GM12878 (cell line): Measurements from ENCODE around the gene AMDHD2. TPM values are rescaled to one million over a fixed set of nuclear protein-coding genes. Genes with fewer than 3 reads are reported as not detected.

ENCODE experiments used
- HDGF ChIP-seq: fragments of 450-650 bp; IDR thresholded peaks from 2 replicates; pipeline ENCODE4 v1.6.1; 2016; ENCODE audit warnings: antibody characterized with exemption
- MTA3 ChIP-seq: IDR thresholded peaks from 2 replicates; pipeline ENCODE4 v1.6.1; 2012; ENCODE audit warnings: low read length, inconsistent platforms, borderline replicate concordance
- PML ChIP-seq: IDR thresholded peaks from 2 replicates; pipeline ENCODE4 v1.6.1; 2012; ENCODE audit warnings: low read length, inconsistent platforms
- TBL1XR1 ChIP-seq: IDR thresholded peaks from 2 replicates; pipeline ENCODE4 v1.6.1; 2012; ENCODE audit warnings: low read depth, low read length, improper control_type of control experiment
- TCF12 ChIP-seq: IDR thresholded peaks from 2 replicates; pipeline ENCODE4 v1.6.1; 2011; ENCODE audit warnings: low read depth, mild to moderate bottlenecking, low read length
- ZSCAN29 ChIP-seq: fragments of 450-650 bp; IDR thresholded peaks from 2 replicates; pipeline ENCODE4 v1.6.1; 2017; ENCODE audit warnings: mild to moderate bottlenecking, moderate library complexity
- ZZZ3 ChIP-seq: IDR thresholded peaks from 2 replicates; pipeline ENCODE4 v1.6.1; 2011; ENCODE audit warnings: low read depth; ENCODE audit not compliant: control insufficient read depth, insufficient read length
- polyA plus RNA-seq, 11 experiments: library from polyadenylated mRNA; depleted of rRNA in 4 of 11; unstranded in 6 of 11; stranded (reverse) in 5 of 11; fragments of >200 nt; fragmentation: Nextera tagmentation in 4 of 11; fragmentation: Illumina TruSeq in 1 of 11; extraction: Ambion mirVana in 4 of 11; extraction: Trizol in 1 of 11; gene quantifications; 1 replicate in 1 of 11; 2 replicates in 10 of 11; pipeline versions ENCODE4 v1.2.1 to v1.2.3, GENCODE V29; 2011 to 2016; ENCODE audit warnings: inconsistent platforms in 2 of 11, missing spikeins in 2 of 11, low read depth in 1 of 11
- total RNA-seq, 4 experiments: library from RNA; depleted of rRNA in 3 of 4; stranded (reverse); fragments of >200 nt in 3 of 4; fragmentation: Illumina TruSeq in 1 of 4; extraction: Trizol in 1 of 4; gene quantifications; 2 replicates each; pipeline versions ENCODE4 v1.2.1 to v1.2.3, GENCODE V29; 2013 to 2021
- TF ChIP-seq, protein P1 (sequence below): fragments of 450-650 bp; IDR thresholded peaks from 2 replicates; pipeline ENCODE4 v1.6.1; 2016; ENCODE audit warnings: mild to moderate bottlenecking, moderate library complexity, borderline replicate concordance
- TF ChIP-seq, protein P2 (sequence below): fragments of 450-650 bp; formaldehyde crosslinking; IDR thresholded peaks from 2 replicates; pipeline ENCODE4 v1.5.0; 2022; ENCODE audit warnings: mild to moderate bottlenecking, missing genetic modification characterization

The AMDHD2 gene
- total and polyA plus RNA-seq, 10 of the 15 experiments (the other 5 are each of a cell fraction or from before 2014, with no cell fraction given), result 0.60 to 41.8 (median 24.3) TPM; not detected in 1

DNA sequence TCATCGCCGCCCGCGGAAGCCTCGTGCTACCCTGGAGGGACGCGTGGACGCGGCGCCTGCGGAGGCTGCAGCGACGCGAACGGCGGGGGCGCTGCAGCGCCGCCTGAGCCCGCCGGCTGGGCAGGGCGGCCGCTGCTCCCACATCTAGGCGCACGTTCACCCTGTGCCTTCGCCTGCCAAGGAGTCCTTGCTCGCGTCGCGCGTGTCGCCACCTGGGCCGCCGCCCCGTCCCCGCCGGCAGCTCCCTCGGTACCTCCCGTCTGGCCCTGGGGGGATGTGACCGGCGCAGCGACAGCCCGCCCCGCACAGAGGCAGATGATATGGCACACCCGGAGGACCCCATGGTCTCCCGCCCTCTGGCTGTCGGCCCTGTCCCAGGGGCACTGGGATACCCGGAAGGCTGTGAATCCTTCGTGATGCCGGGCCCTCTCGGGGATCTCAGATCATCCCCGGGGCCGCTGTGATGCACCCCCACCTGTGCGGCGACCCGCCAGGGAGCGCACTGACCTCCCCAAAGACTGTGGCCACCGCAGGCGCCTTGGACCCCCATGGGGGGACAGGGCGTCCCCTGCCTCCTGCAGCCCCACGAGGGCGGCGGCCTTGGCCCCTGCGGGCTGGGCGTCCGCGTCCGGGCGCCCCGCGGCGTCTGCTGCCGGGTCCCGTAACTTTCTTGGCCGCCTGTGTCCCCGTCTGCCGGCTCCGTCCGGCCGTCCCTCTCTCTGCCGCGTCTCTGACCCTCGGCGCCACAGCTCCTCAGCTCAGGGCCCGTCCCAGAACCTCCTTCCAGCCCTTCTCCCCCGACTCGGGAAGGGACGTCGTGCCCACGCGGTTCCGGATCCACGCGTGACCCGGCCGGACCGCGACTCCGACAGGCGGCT is 45.9 kb upstream of the AMDHD2 start (continued):
- TF ChIP-seq, protein P1, sequence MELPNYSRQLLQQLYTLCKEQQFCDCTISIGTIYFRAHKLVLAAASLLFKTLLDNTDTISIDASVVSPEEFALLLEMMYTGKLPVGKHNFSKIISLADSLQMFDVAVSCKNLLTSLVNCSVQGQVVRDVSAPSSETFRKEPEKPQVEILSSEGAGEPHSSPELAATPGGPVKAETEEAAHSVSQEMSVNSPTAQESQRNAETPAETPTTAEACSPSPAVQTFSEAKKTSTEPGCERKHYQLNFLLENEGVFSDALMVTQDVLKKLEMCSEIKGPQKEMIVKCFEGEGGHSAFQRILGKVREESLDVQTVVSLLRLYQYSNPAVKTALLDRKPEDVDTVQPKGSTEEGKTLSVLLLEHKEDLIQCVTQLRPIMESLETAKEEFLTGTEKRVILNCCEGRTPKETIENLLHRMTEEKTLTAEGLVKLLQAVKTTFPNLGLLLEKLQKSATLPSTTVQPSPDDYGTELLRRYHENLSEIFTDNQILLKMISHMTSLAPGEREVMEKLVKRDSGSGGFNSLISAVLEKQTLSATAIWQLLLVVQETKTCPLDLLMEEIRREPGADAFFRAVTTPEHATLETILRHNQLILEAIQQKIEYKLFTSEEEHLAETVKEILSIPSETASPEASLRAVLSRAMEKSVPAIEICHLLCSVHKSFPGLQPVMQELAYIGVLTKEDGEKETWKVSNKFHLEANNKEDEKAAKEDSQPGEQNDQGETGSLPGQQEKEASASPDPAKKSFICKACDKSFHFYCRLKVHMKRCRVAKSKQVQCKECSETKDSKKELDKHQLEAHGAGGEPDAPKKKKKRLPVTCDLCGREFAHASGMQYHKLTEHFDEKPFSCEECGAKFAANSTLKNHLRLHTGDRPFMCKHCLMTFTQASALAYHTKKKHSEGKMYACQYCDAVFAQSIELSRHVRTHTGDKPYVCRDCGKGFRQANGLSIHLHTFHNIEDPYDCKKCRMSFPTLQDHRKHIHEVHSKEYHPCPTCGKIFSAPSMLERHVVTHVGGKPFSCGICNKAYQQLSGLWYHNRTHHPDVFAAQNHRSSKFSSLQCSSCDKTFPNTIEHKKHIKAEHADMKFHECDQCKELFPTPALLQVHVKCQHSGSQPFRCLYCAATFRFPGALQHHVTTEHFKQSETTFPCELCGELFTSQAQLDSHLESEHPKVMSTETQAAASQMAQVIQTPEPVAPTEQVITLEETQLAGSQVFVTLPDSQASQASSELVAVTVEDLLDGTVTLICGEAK, result no peak
- TF ChIP-seq HDGF (no peak), MTA3 (no peak), ZZZ3 (no peak), TBL1XR1 (no peak), TCF12 (0 out of 2 replicates have a peak, but pooled peaks have one; percentile 14), ZSCAN29 (peak; percentile 98), PML (no peak)
- TF ChIP-seq, protein P2, sequence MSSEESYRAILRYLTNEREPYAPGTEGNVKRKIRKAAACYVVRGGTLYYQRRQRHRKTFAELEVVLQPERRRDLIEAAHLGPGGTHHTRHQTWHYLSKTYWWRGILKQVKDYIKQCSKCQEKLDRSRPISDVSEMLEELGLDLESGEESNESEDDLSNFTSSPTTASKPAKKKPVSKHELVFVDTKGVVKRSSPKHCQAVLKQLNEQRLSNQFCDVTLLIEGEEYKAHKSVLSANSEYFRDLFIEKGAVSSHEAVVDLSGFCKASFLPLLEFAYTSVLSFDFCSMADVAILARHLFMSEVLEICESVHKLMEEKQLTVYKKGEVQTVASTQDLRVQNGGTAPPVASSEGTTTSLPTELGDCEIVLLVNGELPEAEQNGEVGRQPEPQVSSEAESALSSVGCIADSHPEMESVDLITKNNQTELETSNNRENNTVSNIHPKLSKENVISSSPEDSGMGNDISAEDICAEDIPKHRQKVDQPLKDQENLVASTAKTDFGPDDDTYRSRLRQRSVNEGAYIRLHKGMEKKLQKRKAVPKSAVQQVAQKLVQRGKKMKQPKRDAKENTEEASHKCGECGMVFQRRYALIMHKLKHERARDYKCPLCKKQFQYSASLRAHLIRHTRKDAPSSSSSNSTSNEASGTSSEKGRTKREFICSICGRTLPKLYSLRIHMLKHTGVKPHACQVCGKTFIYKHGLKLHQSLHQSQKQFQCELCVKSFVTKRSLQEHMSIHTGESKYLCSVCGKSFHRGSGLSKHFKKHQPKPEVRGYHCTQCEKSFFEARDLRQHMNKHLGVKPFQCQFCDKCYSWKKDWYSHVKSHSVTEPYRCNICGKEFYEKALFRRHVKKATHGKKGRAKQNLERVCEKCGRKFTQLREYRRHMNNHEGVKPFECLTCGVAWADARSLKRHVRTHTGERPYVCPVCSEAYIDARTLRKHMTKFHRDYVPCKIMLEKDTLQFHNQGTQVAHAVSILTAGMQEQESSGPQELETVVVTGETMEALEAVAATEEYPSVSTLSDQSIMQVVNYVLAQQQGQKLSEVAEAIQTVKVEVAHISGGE, result no peak
